A549 (cell line): Measurements from ENCODE around the gene CDK17. TPM values are rescaled to one million over a fixed set of nuclear protein-coding genes. Genes with fewer than 3 reads are reported as not detected.

Experiments used
- ATAC-seq, 2 experiments: fragments of 200-7000 bp in 1 of 2; fragments of >200 bp in 1 of 2; cut with Nextera tagmentation in 1 of 2; cut with Tn5 transposase in 1 of 2; 3 replicates each; pipeline versions ENCODE4 v1.8.0 to v1.9.1; 2018 to 2020; ENCODE audit warnings: mild to moderate bottlenecking in 1 of 2, moderate library complexity in 1 of 2
- CTCF ChIA-PET: fragments of 300-600 bp; sonication (Branson Sonifier 250); formaldehyde crosslinking; extraction: SDS; loops from one replicate; lab custom pipeline; 2021; ENCODE audit warnings: antibody characterized with exemption, inconsistent platforms; lab: Yijun Ruan, JAX
- POLR2A ChIA-PET: fragments of 350-600 bp; formaldehyde crosslinking; extraction: SDS; loops from one replicate; lab custom pipeline; 2021; ENCODE audit warnings: antibody characterized with exemption, inconsistent platforms; lab: Yijun Ruan, JAX
- DNase-seq, 2 experiments: peaks; one replicate each; pipeline versions ENCODE4 v3.0.0 to v3.0.0-alpha.2; 2011 to 2016; ENCODE audit warnings: low read depth in 1 of 2, low spot score in 1 of 2
- FAIRE-seq: peaks from 2 replicates; lab custom pipeline; 2011; peaks lifted over from hg19 to GRCh38; lab: Jason Lieb, UNC
- H3K27ac ChIP-seq, 2 experiments: fragments of >200 bp; sonication (Bioruptor Twin); formaldehyde crosslinking; 3 replicates each; pipeline ENCODE4 v1.5.1; 2016 to 2017
- H3K4me1 ChIP-seq: fragments of >200 bp; sonication (Bioruptor Twin); formaldehyde crosslinking; 3 replicates; pipeline ENCODE4 v1.6.1; 2016
- H3K4me2 ChIP-seq: fragments of >200 bp; sonication (Bioruptor Twin); formaldehyde crosslinking; 3 replicates; pipeline ENCODE4 v1.6.1; 2016
- H3K4me3 ChIP-seq: fragments of >200 bp; sonication (Bioruptor Twin); formaldehyde crosslinking; 3 replicates; pipeline ENCODE4 v1.5.1; 2016
- H3K9me3 ChIP-seq: fragments of >200 bp; sonication (Bioruptor Twin); formaldehyde crosslinking; 3 replicates; pipeline ENCODE4 v1.6.1; 2016
- ATOH8 ChIP-seq: fragments of 250-450 bp; sonication (Bioruptor Pico); IDR thresholded peaks from 2 replicates; pipeline ENCODE4 v1.5.0; 2020; ENCODE audit warnings: low read depth, mild to moderate bottlenecking, moderate library complexity
- BHLHE40 ChIP-seq: IDR thresholded peaks from 2 replicates; pipeline ENCODE4 v1.6.1; 2012; ENCODE audit warnings: low read depth, low read length, inconsistent platforms
- CBX2 ChIP-seq: fragments of 200-600 bp; sonication (generic); IDR thresholded peaks from 2 replicates; pipeline ENCODE4 v1.6.1; 2016; ENCODE audit warnings: low read depth, mild to moderate bottlenecking, borderline replicate concordance
- CBX8 ChIP-seq: fragments of 200-600 bp; sonication (generic); IDR thresholded peaks from 2 replicates; pipeline ENCODE4 v1.6.1; 2016
- CEBPB ChIP-seq, 2 experiments: fragments of >200 bp in 1 of 2; sonication (Bioruptor Twin) in 1 of 2; formaldehyde crosslinking in 1 of 2; IDR thresholded peaks; 2 replicates each; pipeline ENCODE4 v1.6.1; 2012 to 2016
- CHD2 ChIP-seq: fragments of 150-350 bp; IDR thresholded peaks from 2 replicates; pipeline ENCODE4 v1.6.1; 2014; ENCODE audit warnings: low read length; ENCODE audit not compliant: partially characterized antibody
- EHF ChIP-seq: fragments of 250-450 bp; sonication (Bioruptor Pico); IDR thresholded peaks from 2 replicates; pipeline ENCODE4 v1.5.0; 2020; ENCODE audit warnings: mild to moderate bottlenecking
- FOSL2 ChIP-seq, 2 experiments: fragments of 450-650 bp in 1 of 2; fragments of >200 bp in 1 of 2; sonication (Bioruptor Twin) in 1 of 2; formaldehyde crosslinking; IDR thresholded peaks; 2 replicates each; pipeline versions ENCODE4 v1.5.0 to v1.6.1; 2016 to 2020; ENCODE audit warnings: mild to moderate bottlenecking in 1 of 2, moderate library complexity in 1 of 2
- FOXS1 ChIP-seq: fragments of 250-450 bp; sonication (Bioruptor Pico); IDR thresholded peaks from 2 replicates; pipeline ENCODE4 v1.5.0; 2020; ENCODE audit warnings: mild to moderate bottlenecking, moderate library complexity
- GATA3 ChIP-seq: IDR thresholded peaks from 2 replicates; pipeline ENCODE4 v1.6.1; 2012; ENCODE audit warnings: borderline replicate concordance
- HDAC2 ChIP-seq: fragments of 200-600 bp; sonication (generic); IDR thresholded peaks from 2 replicates; pipeline ENCODE4 v1.6.1; 2016
- HOXB13 ChIP-seq: fragments of 250-450 bp; sonication (Bioruptor Pico); IDR thresholded peaks from 2 replicates; pipeline ENCODE4 v1.5.0; 2020; ENCODE audit warnings: low read depth, mild to moderate bottlenecking, moderate library complexity
- JUN ChIP-seq, 2 experiments: fragments of >200 bp; sonication (Bioruptor Twin); formaldehyde crosslinking; IDR thresholded peaks; 2 replicates in 1 of 2; 3 replicates in 1 of 2; pipeline ENCODE4 v1.6.1; 2016 to 2017
- JUNB ChIP-seq: fragments of >200 bp; sonication (Bioruptor Twin); formaldehyde crosslinking; IDR thresholded peaks from 2 replicates; pipeline ENCODE4 v1.6.1; 2016
- KDM1A ChIP-seq: fragments of 200-600 bp; sonication (generic); IDR thresholded peaks from 2 replicates; pipeline ENCODE4 v1.6.1; 2016; ENCODE audit warnings: low read depth, mild to moderate bottlenecking
- KDM5A ChIP-seq: fragments of 200-600 bp; sonication (generic); IDR thresholded peaks from 2 replicates; pipeline ENCODE4 v1.6.1; 2016; ENCODE audit warnings: antibody characterized with exemption, mild to moderate bottlenecking
- MAFK ChIP-seq: fragments of 450-650 bp; IDR thresholded peaks from 2 replicates; pipeline ENCODE4 v1.6.1; 2014; ENCODE audit not compliant: partially characterized antibody
- MAZ ChIP-seq: fragments of 150-350 bp; IDR thresholded peaks from 2 replicates; pipeline ENCODE4 v1.6.1; 2014; ENCODE audit warnings: antibody characterized with exemption, low read depth, low read length, borderline replicate concordance
- NFE2L2 ChIP-seq: fragments of 150-350 bp; conservative IDR thresholded peaks from 2 replicates; pipeline ENCODE4 v1.6.1; 2014; ENCODE audit warnings: low read length
- NPAS2 ChIP-seq: fragments of 250-450 bp; sonication (Bioruptor Pico); IDR thresholded peaks from 2 replicates; pipeline ENCODE4 v1.8.0; 2022; ENCODE audit warnings: mild to moderate bottlenecking, moderate library complexity, borderline replicate concordance
- NR3C1 ChIP-seq: fragments of >200 bp; sonication (Bioruptor Twin); formaldehyde crosslinking; IDR thresholded peaks from 3 replicates; pipeline ENCODE4 v1.6.1; 2017
- POLR2A ChIP-seq: IDR thresholded peaks from 2 replicates; pipeline ENCODE4 v1.6.1; 2012; ENCODE audit warnings: mild to moderate bottlenecking, low read length
- RAD21 ChIP-seq, 2 experiments: fragments of >200 bp in 1 of 2; sonication (Bioruptor Twin) in 1 of 2; formaldehyde crosslinking in 1 of 2; IDR thresholded peaks in 1 of 2; conservative IDR thresholded peaks in 1 of 2; 2 replicates in 1 of 2; 3 replicates in 1 of 2; pipeline ENCODE4 v1.6.1; 2012 to 2018; ENCODE audit warnings: inconsistent platforms in 1 of 2
- SMC3 ChIP-seq: fragments of >200 bp; sonication (Bioruptor Twin); formaldehyde crosslinking; IDR thresholded peaks from 3 replicates; pipeline ENCODE4 v1.6.1; 2018; ENCODE audit warnings: inconsistent platforms
- SREBF2 ChIP-seq: fragments of 450-650 bp; IDR thresholded peaks from 2 replicates; pipeline ENCODE4 v1.6.1; 2014; ENCODE audit warnings: mild to moderate bottlenecking, moderate library complexity
- TFCP2L1 ChIP-seq: fragments of 250-450 bp; sonication (Bioruptor Pico); IDR thresholded peaks from 2 replicates; pipeline ENCODE4 v1.5.0; 2021; ENCODE audit warnings: mild to moderate bottlenecking
- USF2 ChIP-seq: fragments of 450-650 bp; IDR thresholded peaks from 2 replicates; pipeline ENCODE4 v1.6.1; 2014; ENCODE audit warnings: antibody characterized with exemption
- ZNF302 ChIP-seq: fragments of 250-450 bp; sonication (Bioruptor Pico); IDR thresholded peaks from 2 replicates; pipeline ENCODE4 v1.9.0; 2021; ENCODE audit warnings: inconsistent platforms, mild to moderate bottlenecking, moderate library complexity
- ZSCAN20 ChIP-seq: fragments of 250-450 bp; sonication (Bioruptor Pico); IDR thresholded peaks from 2 replicates; pipeline ENCODE4 v1.8.0; 2022; ENCODE audit warnings: mild to moderate bottlenecking, moderate library complexity
- WGBS: methylation state at CpG from one replicate; pipeline ENCODE4 v1.1.6; 2017; ENCODE audit errors: missing lambda C conversion rate; 5-methylcytosine and 5-hydroxymethylcytosine counted together
- polyA plus RNA-seq, 4 experiments: library from polyadenylated mRNA; depleted of rRNA in 3 of 4; stranded (reverse); fragments of >200 nt; fragmentation: RNase III in 1 of 4; extraction: RNeasy Plus Mini Kit Qiagen cat#74134 plus additional on column Dnase treatment in 1 of 4; gene quantifications; 2 replicates in 3 of 4; 3 replicates in 1 of 4; pipeline ENCODE4 v1.2.3, GENCODE V29; 2011 to 2017
- TF ChIP-seq, protein P1 (sequence below): IDR thresholded peaks from 2 replicates; pipeline ENCODE4 v1.6.1; 2012; ENCODE audit warnings: low read depth, borderline replicate concordance
- TF ChIP-seq, protein P2 (sequence below): fragments of >200 bp; sonication (Bioruptor Twin); formaldehyde crosslinking; IDR thresholded peaks from 3 replicates; pipeline ENCODE4 v1.5.1; 2016

Gene CDK17
- polyA plus RNA-seq, 2 of the 4 experiments (the other 2 are of a cell fraction): 11.4 to 43.5 TPM

DNA sequence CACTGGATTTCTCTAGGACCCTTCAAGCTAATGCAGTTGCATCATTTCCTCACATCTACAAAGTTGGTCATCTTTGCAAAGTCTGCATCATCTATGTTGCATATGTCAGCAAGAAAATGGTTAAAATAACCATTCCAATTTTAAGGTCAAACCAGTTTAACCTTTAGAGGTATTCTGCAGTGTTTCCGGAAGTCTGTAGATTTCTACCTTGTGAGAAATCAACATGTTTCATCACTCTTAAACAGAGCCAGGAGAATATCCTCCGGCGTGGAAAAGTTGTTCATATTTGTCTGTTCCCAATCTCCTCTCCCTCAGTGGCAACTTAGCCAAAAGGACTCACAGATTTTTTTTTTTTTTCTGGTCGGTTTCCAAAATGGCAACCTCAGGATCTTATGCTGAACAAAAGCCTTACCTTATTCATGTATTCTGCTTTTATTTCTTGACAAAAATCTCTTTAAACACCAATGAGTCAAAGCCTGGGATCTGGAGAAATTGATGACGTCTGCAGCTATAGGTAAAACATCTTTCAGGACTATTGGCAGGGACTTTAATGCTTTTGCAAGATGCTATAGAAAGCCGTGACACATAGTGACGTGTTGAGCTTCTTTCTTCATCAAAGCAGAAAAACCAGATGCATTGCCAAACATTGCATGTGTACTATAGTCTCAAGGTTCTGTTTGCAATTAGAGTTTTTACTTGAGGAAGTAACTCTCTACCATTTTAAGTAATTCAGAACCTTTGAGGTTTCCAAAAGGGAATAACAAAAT lies 16.0 kb upstream of the CDK17 start:
- CTCF ChIA-PET: interaction anchor here (0.6 to 1.0 kb wide), 4 partner anchors 15 to 136 kb away, joined by 3 to 4 read pairs (median 3); partner anchors contain the start of gene CDK17
- H3K4me3 ChIP-seq: peak overlapping the region; percentile 9; the same call in 1 of the 3 replicates
- peaks cover 26% of the 10 kb centered on the region for H3K4me1 ChIP-seq
- peak overlapping the region; percentile 64 for H3K4me2 ChIP-seq
- H3K27ac ChIP-seq: peak overlapping the region; percentile 54 to 75
- no peaks in the 10 kb centered on the region for H3K9me3 ChIP-seq
- ATAC-seq (peak; percentile 60 to 86), DNase-seq (peak in 1 of 2 experiments; percentile 55), FAIRE-seq (peak; percentile 81)
- WGBS: 11% methylated on average over 7 of the region's 7 CpGs
- no peak for TF ChIP-seq TFCP2L1 (CRISPR knock-in tag)
- TF ChIP-seq ZNF302 (CRISPR knock-in tag): no peak
- TF ChIP-seq NPAS2: no peak
- TF ChIP-seq NFE2L2: no peak
- TF ChIP-seq KDM5A: no peak
- no peak for TF ChIP-seq RAD21 (conservative IDR thresholded peaks at IDR 0.05 in 1 of 2, IDR thresholded peaks at IDR 0.05 in 1 of 2)
- TF ChIP-seq CHD2: no peak
- TF ChIP-seq MAFK: peak; percentile 63
- no peak for TF ChIP-seq HOXB13 (CRISPR knock-in tag)
- 0 out of 3 replicates have a peak, but pooled peaks have one; percentile 9 for TF ChIP-seq SMC3
- no peak for TF ChIP-seq HDAC2
- peak; percentile 34 to 54; a peak in 3 of 5 replicates for TF ChIP-seq JUN (IDR thresholded peaks at IDR 0.05)
- TF ChIP-seq CEBPB (IDR thresholded peaks at IDR 0.05): peak; percentile 69 to 75; a peak in 3 of 4 replicates
- TF ChIP-seq FOXS1 (CRISPR knock-in tag): no peak
- TF ChIP-seq BHLHE40: no peak
- TF ChIP-seq ZSCAN20 (CRISPR knock-in tag): 0 out of 2 replicates have a peak, but pooled peaks have one; percentile 15
- TF ChIP-seq CBX2: no peak
- no peak for TF ChIP-seq CBX8
- no peak for TF ChIP-seq EHF (CRISPR knock-in tag)
- TF ChIP-seq SREBF2: no peak
- TF ChIP-seq USF2: no peak
- TF ChIP-seq, protein P1, sequence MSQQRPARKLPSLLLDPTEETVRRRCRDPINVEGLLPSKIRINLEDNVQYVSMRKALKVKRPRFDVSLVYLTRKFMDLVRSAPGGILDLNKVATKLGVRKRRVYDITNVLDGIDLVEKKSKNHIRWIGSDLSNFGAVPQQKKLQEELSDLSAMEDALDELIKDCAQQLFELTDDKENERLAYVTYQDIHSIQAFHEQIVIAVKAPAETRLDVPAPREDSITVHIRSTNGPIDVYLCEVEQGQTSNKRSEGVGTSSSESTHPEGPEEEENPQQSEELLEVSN: no peak
- TF ChIP-seq MAZ: no peak
- no peak for TF ChIP-seq ATOH8 (CRISPR knock-in tag)
- TF ChIP-seq NR3C1: no peak
- no peak for TF ChIP-seq KDM1A
- TF ChIP-seq, protein P2, sequence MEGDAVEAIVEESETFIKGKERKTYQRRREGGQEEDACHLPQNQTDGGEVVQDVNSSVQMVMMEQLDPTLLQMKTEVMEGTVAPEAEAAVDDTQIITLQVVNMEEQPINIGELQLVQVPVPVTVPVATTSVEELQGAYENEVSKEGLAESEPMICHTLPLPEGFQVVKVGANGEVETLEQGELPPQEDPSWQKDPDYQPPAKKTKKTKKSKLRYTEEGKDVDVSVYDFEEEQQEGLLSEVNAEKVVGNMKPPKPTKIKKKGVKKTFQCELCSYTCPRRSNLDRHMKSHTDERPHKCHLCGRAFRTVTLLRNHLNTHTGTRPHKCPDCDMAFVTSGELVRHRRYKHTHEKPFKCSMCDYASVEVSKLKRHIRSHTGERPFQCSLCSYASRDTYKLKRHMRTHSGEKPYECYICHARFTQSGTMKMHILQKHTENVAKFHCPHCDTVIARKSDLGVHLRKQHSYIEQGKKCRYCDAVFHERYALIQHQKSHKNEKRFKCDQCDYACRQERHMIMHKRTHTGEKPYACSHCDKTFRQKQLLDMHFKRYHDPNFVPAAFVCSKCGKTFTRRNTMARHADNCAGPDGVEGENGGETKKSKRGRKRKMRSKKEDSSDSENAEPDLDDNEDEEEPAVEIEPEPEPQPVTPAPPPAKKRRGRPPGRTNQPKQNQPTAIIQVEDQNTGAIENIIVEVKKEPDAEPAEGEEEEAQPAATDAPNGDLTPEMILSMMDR: no peak
- TF ChIP-seq GATA3: 0 out of 2 replicates have a peak, but pooled peaks have one; percentile 11
- TF ChIP-seq JUNB: peak; percentile 66; the same call in 1 of the 2 replicates
- TF ChIP-seq POLR2A: no peak
- TF ChIP-seq FOSL2 (IDR thresholded peaks at IDR 0.05): peak; percentile 53; the same call in 1 of the 2 replicates
- TF ChIP-seq FOSL2 (CRISPR knock-in tag; IDR thresholded peaks at IDR 0.05): peak; percentile 79
- POLR2A ChIA-PET: interaction anchor here (1.0 kb wide), 1 partner anchor 11 kb away, joined by 4 read pairs; no protein-coding TSS in a partner anchor
